HEK293T (cell line): ENCODE results near the gene THYN1.

Experiments used
- CTCF ChIA-PET: fragments of 350-600 bp; formaldehyde crosslinking; extraction: SDS; loops from one replicate; lab custom pipeline; 2021; ENCODE audit warnings: antibody characterized with exemption, inconsistent platforms; lab: Yijun Ruan, JAX
- POLR2A ChIA-PET: fragments of 350-600 bp; formaldehyde crosslinking; extraction: SDS; loops from one replicate; lab custom pipeline; 2020; ENCODE audit warnings: antibody characterized with exemption, inconsistent platforms; lab: Yijun Ruan, JAX
- DNase-seq: peaks from one replicate; pipeline ENCODE4 v3.0.0; 2012; ENCODE audit warnings: mixed read lengths; ENCODE audit errors: extremely low spot score
- ARNT ChIP-seq: fragments of 450-650 bp; IDR thresholded peaks from 2 replicates; pipeline ENCODE4 v1.6.1; 2017; ENCODE audit warnings: mild to moderate bottlenecking
- BHLHE40 ChIP-seq: fragments of 450-650 bp; IDR thresholded peaks from 2 replicates; pipeline ENCODE4 v1.6.1; 2016; ENCODE audit warnings: mild to moderate bottlenecking, moderate library complexity, borderline replicate concordance
- CTBP1 ChIP-seq: fragments of 450-650 bp; IDR thresholded peaks from 2 replicates; pipeline ENCODE4 v1.6.1; 2016; ENCODE audit warnings: borderline replicate concordance
- ELF4 ChIP-seq: fragments of 450-650 bp; IDR thresholded peaks from 2 replicates; pipeline ENCODE4 v1.6.1; 2017; ENCODE audit warnings: antibody characterized with exemption
- FOXA1 ChIP-seq: fragments of 450-650 bp; IDR thresholded peaks from 2 replicates; pipeline ENCODE4 v1.6.1; 2016; ENCODE audit warnings: mild to moderate bottlenecking
- FOXK2 ChIP-seq: fragments of 450-650 bp; IDR thresholded peaks from 2 replicates; pipeline ENCODE4 v1.6.1; 2016; ENCODE audit warnings: mild to moderate bottlenecking
- FOXM1 ChIP-seq: fragments of 450-650 bp; IDR thresholded peaks from 2 replicates; pipeline ENCODE4 v1.6.1; 2017; ENCODE audit warnings: mild to moderate bottlenecking, borderline replicate concordance
- HDGF ChIP-seq: fragments of 450-650 bp; IDR thresholded peaks from 2 replicates; pipeline ENCODE4 v1.6.1; 2017; ENCODE audit warnings: antibody characterized with exemption, borderline replicate concordance
- L3MBTL2 ChIP-seq: fragments of 450-650 bp; conservative IDR thresholded peaks from 2 replicates; pipeline ENCODE4 v1.6.1; 2016; ENCODE audit warnings: mild to moderate bottlenecking
- LEF1 ChIP-seq: fragments of 450-650 bp; IDR thresholded peaks from 2 replicates; pipeline ENCODE4 v1.6.1; 2017; ENCODE audit warnings: mild to moderate bottlenecking, borderline replicate concordance
- NFRKB ChIP-seq: fragments of 450-650 bp; IDR thresholded peaks from 2 replicates; pipeline ENCODE4 v1.6.1; 2016; ENCODE audit warnings: mild to moderate bottlenecking, moderate library complexity
- SP1 ChIP-seq: fragments of 450-650 bp; IDR thresholded peaks from 2 replicates; pipeline ENCODE4 v1.6.1; 2017
- SUZ12 ChIP-seq: fragments of 450-650 bp; IDR thresholded peaks from 2 replicates; pipeline ENCODE4 v1.6.1; 2016; ENCODE audit warnings: mild to moderate bottlenecking
- TARDBP ChIP-seq: fragments of 450-650 bp; IDR thresholded peaks from 2 replicates; pipeline ENCODE4 v1.6.1; 2016
- ZNF384 ChIP-seq: fragments of 450-650 bp; IDR thresholded peaks from 2 replicates; pipeline ENCODE4 v1.6.1; 2016
- TF ChIP-seq, protein P1 (sequence below): fragments of 450-650 bp; IDR thresholded peaks from 2 replicates; pipeline ENCODE4 v1.6.1; 2016

Gene THYN1

GRCh38 chr11:134273317-134273712, 20.2 kb upstream of the THYN1 start:
- TF ChIP-seq LEF1 (no peak), HDGF (no peak), FOXM1 (no peak), FOXA1 (no peak), TARDBP (no peak), BHLHE40 (no peak), ZNF384 (no peak), CTBP1 (no peak), ARNT (no peak), NFRKB (no peak), SUZ12 (no peak), ELF4 (no peak), L3MBTL2 (no peak), SP1 (no peak), FOXK2 (no peak)
- TF ChIP-seq, protein P1, sequence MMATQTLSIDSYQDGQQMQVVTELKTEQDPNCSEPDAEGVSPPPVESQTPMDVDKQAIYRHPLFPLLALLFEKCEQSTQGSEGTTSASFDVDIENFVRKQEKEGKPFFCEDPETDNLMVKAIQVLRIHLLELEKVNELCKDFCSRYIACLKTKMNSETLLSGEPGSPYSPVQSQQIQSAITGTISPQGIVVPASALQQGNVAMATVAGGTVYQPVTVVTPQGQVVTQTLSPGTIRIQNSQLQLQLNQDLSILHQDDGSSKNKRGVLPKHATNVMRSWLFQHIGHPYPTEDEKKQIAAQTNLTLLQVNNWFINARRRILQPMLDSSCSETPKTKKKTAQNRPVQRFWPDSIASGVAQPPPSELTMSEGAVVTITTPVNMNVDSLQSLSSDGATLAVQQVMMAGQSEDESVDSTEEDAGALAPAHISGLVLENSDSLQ, result no peak
- no peak for DNase-seq
- POLR2A ChIA-PET, result interaction anchor here (0.8 to 4.0 kb wide), 3 partner anchors 12 to 49 kb away, joined by 3 to 20 read pairs (median 15); partner anchors contain the start of genes ACAD8, NCAPD3, THYN1 and VPS26B
- CTCF ChIA-PET, result interaction anchor here (0.6 to 1.7 kb wide), 4 partner anchors 11 to 42 kb away, joined by 4 to 10 read pairs (median 4); partner anchors contain the start of genes ACAD8 and THYN1

GRCh38 chr11:134272381-134273316, 19.5 kb upstream of the THYN1 start:
- CTCF ChIA-PET, result interaction anchor here (0.7 to 1.4 kb wide), 2 partner anchors 11 to 19 kb away, joined by 4 read pairs; partner anchors contain the start of genes ACAD8 and THYN1
- POLR2A ChIA-PET, result interaction anchor here (0.8 to 4.0 kb wide), 3 partner anchors 11 to 48 kb away, joined by 3 to 20 read pairs (median 15); partner anchors contain the start of genes ACAD8, NCAPD3, THYN1 and VPS26B
- TF ChIP-seq L3MBTL2, result no peak
- TF ChIP-seq ARNT, result no peak
- TF ChIP-seq, protein P1, result no peak
- TF ChIP-seq NFRKB, result no peak
- TF ChIP-seq CTBP1, result no peak
- TF ChIP-seq FOXA1, result no peak
- no peak for TF ChIP-seq FOXK2
- no peak for TF ChIP-seq HDGF
- no peak for TF ChIP-seq FOXM1
- no peak for TF ChIP-seq BHLHE40
- TF ChIP-seq SP1, result no peak
- TF ChIP-seq TARDBP, result no peak
- DNase-seq, result peak; percentile 39

DNA sequence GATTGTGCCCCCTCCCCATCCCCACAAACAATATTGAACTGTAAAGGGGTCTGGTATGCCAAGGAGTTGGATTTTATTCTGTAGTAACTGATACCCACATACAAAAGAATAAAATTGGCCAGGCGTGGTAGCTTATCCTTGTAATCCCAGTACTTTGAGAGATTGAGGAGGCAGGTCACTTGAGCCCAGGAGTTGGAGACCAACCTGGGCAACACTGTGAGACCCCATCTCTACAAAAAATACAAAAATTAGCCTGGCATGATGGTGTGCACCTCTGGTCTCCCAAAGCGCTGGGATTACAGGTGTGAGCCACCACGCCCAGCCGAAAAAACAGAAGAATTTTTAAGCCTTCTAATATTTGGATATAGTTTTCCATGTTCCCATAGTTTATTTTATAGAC, 18.8 kb upstream of the THYN1 start:
- CTCF ChIA-PET, result no interaction called here
- POLR2A ChIA-PET, result interaction anchor here (1.5 kb wide), 1 partner anchor 18 kb away, joined by 15 read pairs; the partner anchor contains the start of genes ACAD8 and THYN1
- no peak for DNase-seq
- TF ChIP-seq BHLHE40 (no peak), FOXK2 (no peak), FOXM1 (no peak), ARNT (no peak), L3MBTL2 (no peak)

- peak; percentile 28 for DNase-seq
- CTCF ChIA-PET, result interaction anchor here (0.7 to 0.8 kb wide), 2 partner anchors 9 to 222 kb away, joined by 3 read pairs; no protein-coding TSS in a partner anchor
- no peak for TF ChIP-seq CTBP1
- no peak for TF ChIP-seq ZNF384
- no peak for TF ChIP-seq L3MBTL2
- TF ChIP-seq NFRKB, result no peak
- no peak for TF ChIP-seq ELF4
- TF ChIP-seq BHLHE40, result no peak
- no peak for TF ChIP-seq LEF1
- TF ChIP-seq FOXK2, result no peak
- TF ChIP-seq ARNT, result no peak
- TF ChIP-seq FOXA1, result no peak
- TF ChIP-seq HDGF, result no peak
- no peak for TF ChIP-seq TARDBP
- no peak for TF ChIP-seq SP1
- no peak for TF ChIP-seq SUZ12
- no peak for TF ChIP-seq FOXM1
- TF ChIP-seq, protein P1, result no peak
- POLR2A ChIA-PET, result no interaction called here
These were observed 17.1 kb upstream of the THYN1 start for GRCh38 chr11:134270250-134270714.

GRCh38 chr11:134267966-134268365, 14.8 kb upstream of the THYN1 start:
- TF ChIP-seq NFRKB (no peak), CTBP1 (no peak), SUZ12 (no peak), ZNF384 (no peak), L3MBTL2 (no peak), TARDBP (no peak), BHLHE40 (no peak), ARNT (no peak), ELF4 (no peak), HDGF (no peak)
- TF ChIP-seq, protein P1, result no peak
- CTCF ChIA-PET, result no interaction called here
- no peak for DNase-seq
- POLR2A ChIA-PET, result interaction anchor here (0.6 to 1.5 kb wide), 2 partner anchors 12 to 18 kb away, joined by 3 read pairs; no protein-coding TSS in a partner anchor
